A549 (cell line): ENCODE measurements around the gene SH3PXD2B.

ENCODE experiments used
- CEBPB ChIP-seq, 2 experiments: fragments of >200 bp in 1 of 2; sonication (Bioruptor Twin) in 1 of 2; formaldehyde crosslinking in 1 of 2; IDR thresholded peaks; 2 replicates each; pipeline ENCODE4 v1.6.1; 2012 to 2016
- EP300 ChIP-seq, 2 experiments: fragments of >200 bp; sonication (Bioruptor Twin); formaldehyde crosslinking; IDR thresholded peaks; 2 replicates in 1 of 2; 3 replicates in 1 of 2; pipeline ENCODE4 v1.6.1; 2016 to 2017
- FOSL2 ChIP-seq, 2 experiments: fragments of 450-650 bp in 1 of 2; fragments of >200 bp in 1 of 2; sonication (Bioruptor Twin) in 1 of 2; formaldehyde crosslinking; IDR thresholded peaks; 2 replicates each; pipeline versions ENCODE4 v1.5.0 to v1.6.1; 2016 to 2020; ENCODE audit warnings: mild to moderate bottlenecking in 1 of 2, moderate library complexity in 1 of 2
- MAX ChIP-seq: IDR thresholded peaks from 2 replicates; pipeline ENCODE4 v1.6.1; 2012
- POLR2A ChIP-seq: IDR thresholded peaks from 2 replicates; pipeline ENCODE4 v1.6.1; 2012; ENCODE audit warnings: mild to moderate bottlenecking, low read length
- RAD21 ChIP-seq, 2 experiments: fragments of >200 bp in 1 of 2; sonication (Bioruptor Twin) in 1 of 2; formaldehyde crosslinking in 1 of 2; IDR thresholded peaks in 1 of 2; conservative IDR thresholded peaks in 1 of 2; 2 replicates in 1 of 2; 3 replicates in 1 of 2; pipeline ENCODE4 v1.6.1; 2012 to 2018; ENCODE audit warnings: inconsistent platforms in 1 of 2
- RARB ChIP-seq: fragments of 250-450 bp; sonication (Bioruptor Pico); IDR thresholded peaks from 2 replicates; pipeline ENCODE4 v1.8.0; 2021; ENCODE audit warnings: mild to moderate bottlenecking, moderate library complexity
- RCOR1 ChIP-seq: fragments of 150-350 bp; IDR thresholded peaks from 2 replicates; pipeline ENCODE4 v1.6.1; 2014; ENCODE audit warnings: antibody characterized with exemption, low read length, low read depth
- TF ChIP-seq, protein P1 (sequence below): fragments of >200 bp; sonication (Bioruptor Twin); formaldehyde crosslinking; IDR thresholded peaks from 3 replicates; pipeline ENCODE4 v1.5.1; 2016
- TF ChIP-seq, protein P2 (sequence below): fragments of 450-650 bp; IDR thresholded peaks from 2 replicates; pipeline ENCODE4 v1.6.1; 2014; ENCODE audit warnings: antibody characterized with exemption

- no peak for TF ChIP-seq CEBPB (IDR thresholded peaks at IDR 0.05)
- TF ChIP-seq FOSL2 (IDR thresholded peaks at IDR 0.05) = no peak
- TF ChIP-seq FOSL2 (CRISPR knock-in tag; IDR thresholded peaks at IDR 0.05) = no peak
- TF ChIP-seq, protein P1, sequence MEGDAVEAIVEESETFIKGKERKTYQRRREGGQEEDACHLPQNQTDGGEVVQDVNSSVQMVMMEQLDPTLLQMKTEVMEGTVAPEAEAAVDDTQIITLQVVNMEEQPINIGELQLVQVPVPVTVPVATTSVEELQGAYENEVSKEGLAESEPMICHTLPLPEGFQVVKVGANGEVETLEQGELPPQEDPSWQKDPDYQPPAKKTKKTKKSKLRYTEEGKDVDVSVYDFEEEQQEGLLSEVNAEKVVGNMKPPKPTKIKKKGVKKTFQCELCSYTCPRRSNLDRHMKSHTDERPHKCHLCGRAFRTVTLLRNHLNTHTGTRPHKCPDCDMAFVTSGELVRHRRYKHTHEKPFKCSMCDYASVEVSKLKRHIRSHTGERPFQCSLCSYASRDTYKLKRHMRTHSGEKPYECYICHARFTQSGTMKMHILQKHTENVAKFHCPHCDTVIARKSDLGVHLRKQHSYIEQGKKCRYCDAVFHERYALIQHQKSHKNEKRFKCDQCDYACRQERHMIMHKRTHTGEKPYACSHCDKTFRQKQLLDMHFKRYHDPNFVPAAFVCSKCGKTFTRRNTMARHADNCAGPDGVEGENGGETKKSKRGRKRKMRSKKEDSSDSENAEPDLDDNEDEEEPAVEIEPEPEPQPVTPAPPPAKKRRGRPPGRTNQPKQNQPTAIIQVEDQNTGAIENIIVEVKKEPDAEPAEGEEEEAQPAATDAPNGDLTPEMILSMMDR = no peak
- no peak for TF ChIP-seq POLR2A
- no peak for TF ChIP-seq RARB (CRISPR knock-in tag)
- TF ChIP-seq, protein P2, sequence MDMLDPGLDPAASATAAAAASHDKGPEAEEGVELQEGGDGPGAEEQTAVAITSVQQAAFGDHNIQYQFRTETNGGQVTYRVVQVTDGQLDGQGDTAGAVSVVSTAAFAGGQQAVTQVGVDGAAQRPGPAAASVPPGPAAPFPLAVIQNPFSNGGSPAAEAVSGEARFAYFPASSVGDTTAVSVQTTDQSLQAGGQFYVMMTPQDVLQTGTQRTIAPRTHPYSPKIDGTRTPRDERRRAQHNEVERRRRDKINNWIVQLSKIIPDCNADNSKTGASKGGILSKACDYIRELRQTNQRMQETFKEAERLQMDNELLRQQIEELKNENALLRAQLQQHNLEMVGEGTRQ = no peak
- TF ChIP-seq MAX = no peak
- no peak for TF ChIP-seq EP300 (IDR thresholded peaks at IDR 0.05)
- TF ChIP-seq RAD21 (conservative IDR thresholded peaks at IDR 0.05 in 1 of 2, IDR thresholded peaks at IDR 0.05 in 1 of 2) = no peak
- no peak for TF ChIP-seq RCOR1
Observed at GRCh38 chr5:172485511-172486202, 31.3 kb upstream of the SH3PXD2B start.
